ENCODE measurements around the gene KRTAP5-1.
A peak's percentile ranks its signal among the peaks of the same experiment; 100 is the strongest.
"Not testable (repeated sequence)": the region's sequence is repeated elsewhere in the genome, so short reads cannot be mapped to it uniquely, and the experiment has no call there.

The KRTAP5-1 gene

GRCh38 chr11:1608363-1608762, 23.3 kb upstream of the KRTAP5-1 start, which contains the start of gene KRTAP5-3:
KRTAP5-3 (minus strand) TSS chr11:1608463; CDS start chr11:1608385, 78 bp downstream.
- H3K4me3 Mint-ChIP-seq, result no peak within 1 kb of the TSS
- H3K4me1 Mint-ChIP-seq, result peaks cover 0 to 3% of the 10 kb centered on the region in 2 donors
- H3K27me3 Mint-ChIP-seq, result peaks cover 27 to 32% of the 10 kb centered on the region in 2 donors
- DNase-seq, result no peak
- no peak for ATAC-seq (replicated peaks)
- H3K9me3 Mint-ChIP-seq, result no peaks in the 10 kb centered on the region
- no peaks in the 10 kb centered on the region for H3K36me3 Mint-ChIP-seq
- H3K27ac Mint-ChIP-seq, result no peak within 1 kb of the TSS

GRCh38 chr11:1607901-1608300, 22.8 kb upstream of the KRTAP5-1 start:
- not testable (repeated sequence) for H3K27ac Mint-ChIP-seq; H3K36me3 Mint-ChIP-seq; ATAC-seq (replicated peaks); DNase-seq; H3K4me3 Mint-ChIP-seq; H3K4me1 Mint-ChIP-seq; H3K9me3 Mint-ChIP-seq
- peaks cover 27 to 36% of the 10 kb centered on the region in 2 donors for H3K27me3 Mint-ChIP-seq

- peaks cover 27 to 38% of the 10 kb centered on the region in 2 donors for H3K27me3 Mint-ChIP-seq
- DNase-seq; ATAC-seq (replicated peaks); H3K9me3 Mint-ChIP-seq; H3K36me3 Mint-ChIP-seq; H3K4me1 Mint-ChIP-seq; H3K4me3 Mint-ChIP-seq: not testable (repeated sequence)
- peak overlapping the region; percentile 10 for H3K27ac Mint-ChIP-seq
These were observed 22.2 kb upstream of the KRTAP5-1 start for GRCh38 chr11:1607156-1607845.

GRCh38 chr11:1605923-1606322, 20.8 kb upstream of the KRTAP5-1 start:
- not testable (repeated sequence) for H3K4me1 Mint-ChIP-seq, H3K36me3 Mint-ChIP-seq, H3K4me3 Mint-ChIP-seq, DNase-seq, H3K9me3 Mint-ChIP-seq
- peak overlapping the region; percentile 68 for H3K27ac Mint-ChIP-seq
- peak; percentile 38 to 79 for ATAC-seq (replicated peaks)
- H3K27me3 Mint-ChIP-seq, result peaks cover 27 to 44% of the 10 kb centered on the region in 2 donors

GRCh38 chr11:1604711-1605110, 19.6 kb upstream of the KRTAP5-1 start:
- H3K4me3 Mint-ChIP-seq, result no peak overlapping the region
- H3K9me3 Mint-ChIP-seq, result no peaks in the 10 kb centered on the region
- H3K36me3 Mint-ChIP-seq, result no peaks in the 10 kb centered on the region
- H3K27me3 Mint-ChIP-seq, result peaks cover 23 to 41% of the 10 kb centered on the region in 2 donors
- no peak overlapping the region for H3K27ac Mint-ChIP-seq
- DNase-seq (no peak), ATAC-seq (replicated peaks) (no peak)
- peaks cover 0 to 3% of the 10 kb centered on the region in 2 donors for H3K4me1 Mint-ChIP-seq

- DNase-seq (no peak), ATAC-seq (replicated peaks) (no peak)
- H3K36me3 Mint-ChIP-seq, result no peaks in the 10 kb centered on the region
- no peaks in the 10 kb centered on the region for H3K9me3 Mint-ChIP-seq
- H3K4me3 Mint-ChIP-seq, result no peak overlapping the region
- peaks cover 0 to 3% of the 10 kb centered on the region in 2 donors for H3K4me1 Mint-ChIP-seq
- no peak overlapping the region for H3K27ac Mint-ChIP-seq
- H3K27me3 Mint-ChIP-seq, result peaks cover 23 to 41% of the 10 kb centered on the region in 2 donors
These were observed 19.1 kb upstream of the KRTAP5-1 start for GRCh38 chr11:1604181-1604580.

GRCh38 chr11:1603629-1604028, 18.5 kb upstream of the KRTAP5-1 start:
- no peak overlapping the region for H3K27ac Mint-ChIP-seq
- H3K36me3 Mint-ChIP-seq, result no peaks in the 10 kb centered on the region
- H3K4me1 Mint-ChIP-seq, result peaks cover 0 to 3% of the 10 kb centered on the region in 2 donors
- H3K27me3 Mint-ChIP-seq, result peaks cover 24 to 47% of the 10 kb centered on the region in 2 donors
- no peak overlapping the region for H3K4me3 Mint-ChIP-seq
- no peaks in the 10 kb centered on the region for H3K9me3 Mint-ChIP-seq
- ATAC-seq (replicated peaks) (no peak), DNase-seq (no peak)

GRCh38 chr11:1601663-1602062, 16.6 kb upstream of the KRTAP5-1 start:
- ATAC-seq (replicated peaks); H3K9me3 Mint-ChIP-seq; H3K36me3 Mint-ChIP-seq; H3K27ac Mint-ChIP-seq; H3K4me1 Mint-ChIP-seq; H3K4me3 Mint-ChIP-seq; DNase-seq: not testable (repeated sequence)
- peaks cover 31 to 54% of the 10 kb centered on the region in 2 donors for H3K27me3 Mint-ChIP-seq

GRCh38 chr11:1600626-1601025, 15.5 kb upstream of the KRTAP5-1 start:
- DNase-seq (no peak), ATAC-seq (replicated peaks) (no peak)
- Mint-ChIP-seq H3K4me1 (no peaks in the 10 kb centered on the region), H3K27me3 (peaks cover 35 to 57% of the 10 kb centered on the region in 2 donors), H3K27ac (no peak overlapping the region), H3K9me3 (no peaks in the 10 kb centered on the region), H3K4me3 (no peak overlapping the region), H3K36me3 (peaks cover 0 to 2% of the 10 kb centered on the region in 2 donors)

- Mint-ChIP-seq H3K4me3 (no peak overlapping the region), H3K27me3 (peaks cover 44 to 63% of the 10 kb centered on the region in 2 donors), H3K27ac (no peak overlapping the region), H3K4me1 (peaks cover 0 to 5% of the 10 kb centered on the region in 2 donors), H3K9me3 (no peaks in the 10 kb centered on the region), H3K36me3 (peaks cover 0 to 2% of the 10 kb centered on the region in 2 donors)
- ATAC-seq (replicated peaks), result no peak
- DNase-seq, result no peak
These were observed 13.7 kb upstream of the KRTAP5-1 start for GRCh38 chr11:1598816-1599215.

- H3K4me3 Mint-ChIP-seq; DNase-seq; ATAC-seq (replicated peaks); H3K4me1 Mint-ChIP-seq; H3K36me3 Mint-ChIP-seq; H3K27ac Mint-ChIP-seq; H3K9me3 Mint-ChIP-seq: not testable (repeated sequence)
- H3K27me3 Mint-ChIP-seq, result peaks cover 44 to 63% of the 10 kb centered on the region in 2 donors
These were observed 13.3 kb upstream of the KRTAP5-1 start for GRCh38 chr11:1598406-1598805.

- Mint-ChIP-seq H3K4me3 (no peak within 1 kb of the TSS), H3K27me3 (peaks cover 49 to 63% of the 10 kb centered on the region in 2 donors), H3K9me3 (no peaks in the 10 kb centered on the region), H3K36me3 (peaks cover 0 to 2% of the 10 kb centered on the region in 2 donors), H3K4me1 (peaks cover 0 to 5% of the 10 kb centered on the region in 2 donors), H3K27ac (no peak within 1 kb of the TSS)
- DNase-seq (no peak), ATAC-seq (replicated peaks) (no peak)
These were observed 12.9 kb upstream of the KRTAP5-1 start, which contains the start of gene KRTAP5-2 for GRCh38 chr11:1597994-1598380. KRTAP5-2 (minus strand) TSS chr11:1598294; CDS start chr11:1598250, 44 bp downstream.

- peaks cover 0 to 2% of the 10 kb centered on the region in 2 donors for H3K36me3 Mint-ChIP-seq
- no peaks in the 10 kb centered on the region for H3K9me3 Mint-ChIP-seq
- H3K4me3 Mint-ChIP-seq, result no peak overlapping the region
- DNase-seq (no peak), ATAC-seq (replicated peaks) (no peak)
- H3K4me1 Mint-ChIP-seq, result peaks cover 0 to 5% of the 10 kb centered on the region in 2 donors
- H3K27ac Mint-ChIP-seq, result no peak overlapping the region
- H3K27me3 Mint-ChIP-seq, result peaks cover 54 to 66% of the 10 kb centered on the region in 2 donors
These were observed 12.4 kb upstream of the KRTAP5-1 start for GRCh38 chr11:1597331-1597993.

GRCh38 chr11:1596576-1597121, 11.6 kb upstream of the KRTAP5-1 start:
- H3K27ac Mint-ChIP-seq; H3K4me1 Mint-ChIP-seq; H3K9me3 Mint-ChIP-seq; H3K4me3 Mint-ChIP-seq; DNase-seq; H3K36me3 Mint-ChIP-seq; ATAC-seq (replicated peaks): not testable (repeated sequence)
- peaks cover 55 to 66% of the 10 kb centered on the region in 2 donors for H3K27me3 Mint-ChIP-seq

All from stimulated activated naive B cell treated with anti-CD40 and anti-IgM and Interleukin-4, amounts not matched to agents 10 μg/mL and 1 μg/mL and 100 μg/mL, for 72 hours (primary cell).